ENCODE results near the gene TARP.
"Not testable (repeated sequence)": the region's sequence is repeated elsewhere in the genome, so short reads cannot be mapped to it uniquely, and the experiment has no call there.

The TARP gene

GRCh38 chr7:38280000-38280399 is 6.6 kb upstream of the TARP start:
- no peaks in the 10 kb centered on the region for H3K27me3 ChIP-seq (ENCODE audit: control insufficient read depth, insufficient read depth, low read length)
- TF ChIP-seq, protein P1, sequence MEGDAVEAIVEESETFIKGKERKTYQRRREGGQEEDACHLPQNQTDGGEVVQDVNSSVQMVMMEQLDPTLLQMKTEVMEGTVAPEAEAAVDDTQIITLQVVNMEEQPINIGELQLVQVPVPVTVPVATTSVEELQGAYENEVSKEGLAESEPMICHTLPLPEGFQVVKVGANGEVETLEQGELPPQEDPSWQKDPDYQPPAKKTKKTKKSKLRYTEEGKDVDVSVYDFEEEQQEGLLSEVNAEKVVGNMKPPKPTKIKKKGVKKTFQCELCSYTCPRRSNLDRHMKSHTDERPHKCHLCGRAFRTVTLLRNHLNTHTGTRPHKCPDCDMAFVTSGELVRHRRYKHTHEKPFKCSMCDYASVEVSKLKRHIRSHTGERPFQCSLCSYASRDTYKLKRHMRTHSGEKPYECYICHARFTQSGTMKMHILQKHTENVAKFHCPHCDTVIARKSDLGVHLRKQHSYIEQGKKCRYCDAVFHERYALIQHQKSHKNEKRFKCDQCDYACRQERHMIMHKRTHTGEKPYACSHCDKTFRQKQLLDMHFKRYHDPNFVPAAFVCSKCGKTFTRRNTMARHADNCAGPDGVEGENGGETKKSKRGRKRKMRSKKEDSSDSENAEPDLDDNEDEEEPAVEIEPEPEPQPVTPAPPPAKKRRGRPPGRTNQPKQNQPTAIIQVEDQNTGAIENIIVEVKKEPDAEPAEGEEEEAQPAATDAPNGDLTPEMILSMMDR (IDR thresholded peaks at IDR 0.05; ENCODE audit: insufficient read depth, low read length, severe bottlenecking), result no peak
- no peak for FAIRE-seq
- no peak overlapping the region for H3K4me3 ChIP-seq (ENCODE audit: low read depth, low read length)
- H3K36me3 ChIP-seq (ENCODE audit: control insufficient read depth, insufficient read depth, low read length), result no peaks in the 10 kb centered on the region
- no peak for DNase-seq (ENCODE audit: low read depth)

- DNase-seq (ENCODE audit: low read depth) (no peak), FAIRE-seq (no peak)
- no peak overlapping the region for H3K4me3 ChIP-seq (ENCODE audit: low read depth, low read length)
- no peaks in the 10 kb centered on the region for H3K36me3 ChIP-seq (ENCODE audit: control insufficient read depth, insufficient read depth, low read length)
- H3K27me3 ChIP-seq (ENCODE audit: control insufficient read depth, insufficient read depth, low read length), result no peaks in the 10 kb centered on the region
- TF ChIP-seq, protein P1 (IDR thresholded peaks at IDR 0.05; ENCODE audit: insufficient read depth, low read length, severe bottlenecking), result no peak
These were observed 2.9 kb upstream of the TARP start for GRCh38 chr7:38276096-38276877.

- H3K4me3 ChIP-seq (ENCODE audit: low read depth, low read length), result no peak overlapping the region
- TF ChIP-seq, protein P1 (IDR thresholded peaks at IDR 0.05; ENCODE audit: insufficient read depth, low read length, severe bottlenecking), result no peak
- DNase-seq (ENCODE audit: low read depth) (no peak), FAIRE-seq (no peak)
- H3K27me3 ChIP-seq (ENCODE audit: control insufficient read depth, insufficient read depth, low read length), result no peaks in the 10 kb centered on the region
- no peaks in the 10 kb centered on the region for H3K36me3 ChIP-seq (ENCODE audit: control insufficient read depth, insufficient read depth, low read length)
These were observed 1.6 kb upstream of the TARP start for GRCh38 chr7:38274927-38275620.

DNA sequence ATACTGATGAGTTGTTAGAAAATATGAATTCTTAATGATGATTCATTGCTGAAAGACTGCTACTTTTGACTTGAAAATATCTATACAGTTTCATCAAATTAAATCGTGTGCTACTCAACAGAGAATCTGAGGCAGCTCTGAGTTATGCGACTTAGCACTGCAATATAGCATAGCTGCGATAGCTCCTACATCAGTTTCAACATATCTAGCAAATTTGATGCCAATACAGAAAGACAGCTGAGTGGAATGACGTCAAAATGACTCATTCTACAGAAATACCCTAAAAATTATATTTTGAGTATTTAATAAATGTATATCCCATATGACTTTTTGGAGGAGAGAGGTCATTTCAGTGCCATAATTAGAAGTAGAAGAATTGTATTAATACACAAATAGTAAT is 1.1 kb upstream of the TARP start:
- TF ChIP-seq, protein P1 (IDR thresholded peaks at IDR 0.05; ENCODE audit: insufficient read depth, low read length, severe bottlenecking), result no peak
- FAIRE-seq (no peak), DNase-seq (ENCODE audit: low read depth) (no peak)
- H3K27me3 ChIP-seq (ENCODE audit: control insufficient read depth, insufficient read depth, low read length), result no peaks in the 10 kb centered on the region
- no peaks in the 10 kb centered on the region for H3K36me3 ChIP-seq (ENCODE audit: control insufficient read depth, insufficient read depth, low read length)
- no peak overlapping the region for H3K4me3 ChIP-seq (ENCODE audit: low read depth, low read length)

- not testable (repeated sequence) for DNase-seq (ENCODE audit: low read depth); H3K27me3 ChIP-seq (ENCODE audit: control insufficient read depth, insufficient read depth, low read length); H3K36me3 ChIP-seq (ENCODE audit: control insufficient read depth, insufficient read depth, low read length); H3K4me3 ChIP-seq (ENCODE audit: low read depth, low read length)
- peak; percentile 97 for FAIRE-seq
These were observed 3.0 kb downstream of the TARP start for GRCh38 chr7:38270405-38270804.

DNA sequence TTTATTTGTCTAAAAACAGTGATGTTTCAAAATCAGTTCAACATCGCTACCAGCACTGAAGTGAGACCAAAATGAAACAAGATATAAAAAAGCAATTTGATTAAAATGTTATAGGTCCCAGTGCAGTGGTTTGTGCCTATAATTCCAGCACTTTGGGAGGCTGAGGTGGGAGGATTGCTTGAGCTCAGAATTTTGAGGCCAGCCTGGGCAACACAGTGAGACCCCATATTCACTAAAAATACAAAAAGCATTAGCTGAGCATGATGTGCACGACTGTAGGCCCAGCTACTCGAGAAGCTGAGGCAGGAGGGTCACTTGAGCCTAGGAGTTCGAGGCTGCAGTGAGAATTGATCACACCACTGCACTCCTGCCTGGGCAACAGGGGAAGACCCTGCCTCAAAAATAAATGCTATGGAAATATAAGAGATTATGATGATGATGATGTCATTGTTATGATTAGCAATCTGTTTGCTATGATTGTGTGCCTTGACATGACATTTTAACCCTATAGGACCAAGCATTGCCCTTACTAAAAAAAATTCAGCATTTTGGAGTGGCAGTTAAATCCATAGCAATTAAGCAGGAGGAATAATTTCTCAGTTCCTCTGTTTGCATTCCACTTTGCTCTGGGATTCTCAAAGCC is 3.6 kb downstream of the TARP start:
- not testable (repeated sequence) for H3K4me3 ChIP-seq (ENCODE audit: low read depth, low read length); H3K27me3 ChIP-seq (ENCODE audit: control insufficient read depth, insufficient read depth, low read length); FAIRE-seq; H3K36me3 ChIP-seq (ENCODE audit: control insufficient read depth, insufficient read depth, low read length); DNase-seq (ENCODE audit: low read depth)

GRCh38 chr7:38265958-38266357 is 7.5 kb downstream of the TARP start:
- H3K4me3 ChIP-seq (ENCODE audit: low read depth, low read length); FAIRE-seq; H3K36me3 ChIP-seq (ENCODE audit: control insufficient read depth, insufficient read depth, low read length); DNase-seq (ENCODE audit: low read depth); H3K27me3 ChIP-seq (ENCODE audit: control insufficient read depth, insufficient read depth, low read length): not testable (repeated sequence)

GRCh38 chr7:38264602-38265001 is 8.8 kb downstream of the TARP start:
- not testable (repeated sequence) for H3K4me3 ChIP-seq (ENCODE audit: low read depth, low read length); H3K27me3 ChIP-seq (ENCODE audit: control insufficient read depth, insufficient read depth, low read length); DNase-seq (ENCODE audit: low read depth); H3K36me3 ChIP-seq (ENCODE audit: control insufficient read depth, insufficient read depth, low read length); FAIRE-seq

DNA sequence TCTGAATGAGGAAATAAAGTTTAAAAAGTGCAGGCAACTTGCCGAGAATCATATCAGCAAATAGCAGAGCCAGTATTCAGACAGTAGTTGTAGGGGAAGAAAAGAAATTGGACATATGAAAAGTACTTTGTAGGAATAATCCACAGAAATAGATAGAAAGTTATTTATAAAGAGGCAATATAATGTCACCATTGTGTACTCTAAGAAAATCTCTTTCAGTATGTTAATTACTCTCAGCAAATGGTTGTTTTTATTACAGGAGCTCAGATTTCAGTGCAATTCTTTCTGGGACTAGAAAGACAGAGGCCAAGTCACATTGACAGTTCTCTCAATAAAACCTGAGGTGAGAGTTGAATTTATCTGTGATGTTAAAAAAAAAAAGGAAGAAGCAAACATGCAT is 10.2 kb downstream of the TARP start:
- DNase-seq (ENCODE audit: low read depth); H3K4me3 ChIP-seq (ENCODE audit: low read depth, low read length); H3K27me3 ChIP-seq (ENCODE audit: control insufficient read depth, insufficient read depth, low read length); FAIRE-seq; H3K36me3 ChIP-seq (ENCODE audit: control insufficient read depth, insufficient read depth, low read length): not testable (repeated sequence)
